PC-3 (cell line): Measurements from ENCODE around the gene DHRS7. TPM values are rescaled to one million over a fixed set of nuclear protein-coding genes. Genes with fewer than 3 reads are reported as not detected.
A peak's percentile ranks its signal among the peaks of the same experiment; 100 is the strongest.

Source experiments
- ATAC-seq: fragments of 200-7000 bp; cut with Tn5 transposase; 2 replicates; pipeline ENCODE4 v1.9.1; 2020; ENCODE audit warnings: mild to moderate bottlenecking, moderate library complexity
- BruUV-seq: library from RNA; stranded (reverse); fragments of 400-500 nt; replicated peaks from 2 replicates; lab custom pipeline; 2021; lab: Mats Ljungman, UMichigan
- CTCF ChIA-PET: fragments of 300-600 bp; sonication (Branson Sonifier 250); formaldehyde crosslinking; loops from one replicate; lab custom pipeline; 2022; ENCODE audit warnings: antibody characterized with exemption; lab: Charles Lee
- POLR2A ChIA-PET: fragments of 300-600 bp; sonication (Branson Sonifier 250); formaldehyde crosslinking; loops from one replicate; lab custom pipeline; 2022; ENCODE audit warnings: antibody characterized with exemption; ENCODE audit not compliant: unreplicated experiment; lab: Charles Lee
- DNase-seq: peaks from one replicate; pipeline ENCODE4 v3.0.0-alpha.2; 2015
- H2AFZ ChIP-seq: fragments of 300-600 bp; sonication (generic); 2 replicates; pipeline ENCODE4 v1.6.0; 2016; ENCODE audit warnings: antibody characterized with exemption, low read length
- H3F3A ChIP-seq: fragments of 300-600 bp; sonication (generic); one replicate; pipeline ENCODE4 v1.6.0; 2017; ENCODE audit warnings: antibody characterized with exemption, low read length, control low read depth, mild to moderate bottlenecking; ENCODE audit not compliant: unreplicated experiment
- H3K27ac ChIP-seq: fragments of 300-600 bp; sonication (generic); 2 replicates; pipeline ENCODE4 v1.5.1; 2016; ENCODE audit warnings: mild to moderate bottlenecking, low read length
- H3K27me3 ChIP-seq: fragments of 300-600 bp; sonication (generic); 2 replicates; pipeline ENCODE4 v1.6.1; 2016; ENCODE audit warnings: low read length, mixed read lengths
- H3K36me3 ChIP-seq: fragments of 300-600 bp; sonication (generic); 2 replicates; pipeline ENCODE4 v1.6.1; 2016; ENCODE audit warnings: low read depth, mixed run types, low read length, mixed read lengths
- H3K4me1 ChIP-seq: fragments of 300-600 bp; sonication (generic); 2 replicates; pipeline ENCODE4 v1.5.1; 2016; ENCODE audit warnings: low read length; ENCODE audit not compliant: insufficient read depth
- H3K4me2 ChIP-seq: fragments of 300-600 bp; sonication (generic); 2 replicates; pipeline ENCODE4 v1.6.0; 2016; ENCODE audit warnings: low read length
- H3K4me3 ChIP-seq: fragments of 300-600 bp; sonication (generic); 2 replicates; pipeline ENCODE4 v1.5.1; 2016; ENCODE audit warnings: mild to moderate bottlenecking, low read length, mixed read lengths
- H3K79me2 ChIP-seq: fragments of 300-600 bp; sonication (generic); 2 replicates; pipeline ENCODE4 v1.6.1; 2017; ENCODE audit warnings: low read length, mixed read lengths
- H3K9ac ChIP-seq: fragments of 300-600 bp; sonication (generic); 2 replicates; pipeline ENCODE4 v1.6.0; 2016; ENCODE audit warnings: mild to moderate bottlenecking, low read length
- H3K9me2 ChIP-seq: fragments of 300-600 bp; sonication (generic); replicated peaks from 2 replicates; pipeline ENCODE4 v1.6.1; 2016; ENCODE audit warnings: mixed run types, low read length, mixed read lengths
- H3K9me3 ChIP-seq: fragments of 300-600 bp; sonication (generic); 2 replicates; pipeline ENCODE4 v1.6.1; 2016; ENCODE audit warnings: low read length, mixed read lengths
- H4K20me1 ChIP-seq: fragments of 300-600 bp; sonication (generic); 2 replicates; pipeline ENCODE4 v1.6.1; 2016; ENCODE audit warnings: low read length, mixed read lengths
- EZH2 ChIP-seq: fragments of 300-600 bp; sonication (generic); IDR thresholded peaks from one replicate; pipeline ENCODE4 v1.6.1; 2017; ENCODE audit warnings: antibody characterized with exemption, mild to moderate bottlenecking, low read length; ENCODE audit not compliant: unreplicated experiment
- EZH2phosphoT487 ChIP-seq: fragments of 300-600 bp; sonication (generic); IDR thresholded peaks from 2 replicates; pipeline ENCODE4 v1.6.1; 2018; ENCODE audit warnings: mild to moderate bottlenecking, antibody characterized with exemption, low read length, borderline replicate concordance
- intact Hi-C: fragments of 100-400 bp; cut with micrococcal nuclease; formaldehyde crosslinking; loops from 2 replicates; pipeline ENCODE4 v1.9.0; 2023
- total RNA-seq: library from RNA; depleted of rRNA; stranded (reverse); fragments of >200 nt; gene quantifications from 2 replicates; pipeline ENCODE4 v1.2.3, GENCODE V29; 2014
- TF ChIP-seq, protein P1 (sequence below): fragments of 300-600 bp; sonication (generic); conservative IDR thresholded peaks from 2 replicates; pipeline ENCODE4 v1.5.1; 2017; ENCODE audit warnings: antibody characterized with exemption, low read depth, mild to moderate bottlenecking, low read length

The DHRS7 gene
- total RNA-seq, 1 experiment from 2014 or later: 236 TPM

- no peak for TF ChIP-seq EZH2
- no peak for TF ChIP-seq EZH2phosphoT487
- TF ChIP-seq, protein P1, sequence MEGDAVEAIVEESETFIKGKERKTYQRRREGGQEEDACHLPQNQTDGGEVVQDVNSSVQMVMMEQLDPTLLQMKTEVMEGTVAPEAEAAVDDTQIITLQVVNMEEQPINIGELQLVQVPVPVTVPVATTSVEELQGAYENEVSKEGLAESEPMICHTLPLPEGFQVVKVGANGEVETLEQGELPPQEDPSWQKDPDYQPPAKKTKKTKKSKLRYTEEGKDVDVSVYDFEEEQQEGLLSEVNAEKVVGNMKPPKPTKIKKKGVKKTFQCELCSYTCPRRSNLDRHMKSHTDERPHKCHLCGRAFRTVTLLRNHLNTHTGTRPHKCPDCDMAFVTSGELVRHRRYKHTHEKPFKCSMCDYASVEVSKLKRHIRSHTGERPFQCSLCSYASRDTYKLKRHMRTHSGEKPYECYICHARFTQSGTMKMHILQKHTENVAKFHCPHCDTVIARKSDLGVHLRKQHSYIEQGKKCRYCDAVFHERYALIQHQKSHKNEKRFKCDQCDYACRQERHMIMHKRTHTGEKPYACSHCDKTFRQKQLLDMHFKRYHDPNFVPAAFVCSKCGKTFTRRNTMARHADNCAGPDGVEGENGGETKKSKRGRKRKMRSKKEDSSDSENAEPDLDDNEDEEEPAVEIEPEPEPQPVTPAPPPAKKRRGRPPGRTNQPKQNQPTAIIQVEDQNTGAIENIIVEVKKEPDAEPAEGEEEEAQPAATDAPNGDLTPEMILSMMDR: peak; percentile 100
- Histone ChIP-seq H4K20me1 (no peaks in the 10 kb centered on the region), H3F3A (peaks cover 7% of the 10 kb centered on the region), H3K27me3 (no peaks in the 10 kb centered on the region), H3K4me2 (peak overlapping the region; percentile 70), H3K9me2 (no peaks in the 10 kb centered on the region), H3K9me3 (no peaks in the 10 kb centered on the region), H2AFZ (peak overlapping the region; percentile 42), H3K4me3 (peak overlapping the region; percentile 50), H3K79me2 (no peaks in the 10 kb centered on the region), H3K36me3 (no peaks in the 10 kb centered on the region), H3K27ac (no peak overlapping the region), H3K4me1 (peaks cover 29% of the 10 kb centered on the region), H3K9ac (peak overlapping the region; percentile 1; the same call in 1 of the 2 replicates)
- CTCF ChIA-PET: interaction anchor here (0.6 to 2.3 kb wide), 13 partner anchors 19 to 672 kb away, joined by 3 to 39 read pairs (median 6); partner anchors contain the start of genes DHRS7 and PCNX4
- ATAC-seq (peak; percentile 13; the same call in 1 of the 2 replicates), DNase-seq (peak; percentile 98)
- POLR2A ChIA-PET: interaction anchor here (0.6 to 0.7 kb wide), 3 partner anchors 8 to 215 kb away, joined by 3 to 6 read pairs (median 3); no protein-coding TSS in a partner anchor
- no TSS peak for BruUV-seq
- intact Hi-C loops: loop anchor here (1.0 to 5.0 kb wide), 8 partner anchors 19 to 677 kb away; partner anchors contain the start of genes DHRS7 and PPM1A
These were observed 19.1 kb upstream of the DHRS7 start for GRCh38 chr14:60184146-60184904.

DNA sequence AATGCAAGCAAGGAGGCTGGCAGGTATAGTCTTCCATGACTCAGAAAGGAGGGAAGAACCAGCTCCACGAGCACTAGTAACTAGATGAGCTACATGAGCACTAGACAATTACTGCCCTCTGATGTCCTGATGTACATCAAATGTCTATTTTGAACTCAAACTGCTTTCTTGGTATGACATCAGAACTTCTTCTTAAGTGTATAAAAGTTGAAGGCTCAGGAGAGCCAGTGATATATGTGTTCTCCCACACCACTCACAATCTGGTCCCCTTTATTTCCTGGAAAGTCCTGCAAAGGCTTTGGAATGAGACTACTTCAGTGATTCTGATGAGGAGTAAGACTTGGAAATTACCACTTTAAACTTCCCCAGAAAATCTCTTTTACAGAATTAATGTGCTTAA lies 18.5 kb upstream of the DHRS7 start:
- H4K20me1 ChIP-seq: no peaks in the 10 kb centered on the region
- H3K4me1 ChIP-seq: peaks cover 34% of the 10 kb centered on the region
- no TSS peak for BruUV-seq
- H3K79me2 ChIP-seq: no peaks in the 10 kb centered on the region
- no peaks in the 10 kb centered on the region for H3K9me2 ChIP-seq
- intact Hi-C loops: loop anchor here (1.0 to 5.0 kb wide), 9 partner anchors 18 to 676 kb away; partner anchors contain the start of genes DHRS7 and PPM1A
- ChIA-PET CTCF (interaction anchor here (0.6 to 2.3 kb wide), 14 partner anchors 18 to 672 kb away, joined by 3 to 39 read pairs (median 6); partner anchors contain the start of genes DHRS7 and PCNX4), POLR2A (interaction anchor here (0.5 to 0.7 kb wide), 3 partner anchors 8 to 114 kb away, joined by 3 to 5 read pairs (median 3); no protein-coding TSS in a partner anchor)
- no peaks in the 10 kb centered on the region for H3K9me3 ChIP-seq
- ATAC-seq (peak; percentile 80), DNase-seq (peak; percentile 94)
- peak overlapping the region; percentile 70 for H3K4me2 ChIP-seq
- peaks cover 7% of the 10 kb centered on the region for H3F3A ChIP-seq
- H3K27me3 ChIP-seq: no peaks in the 10 kb centered on the region
- TF ChIP-seq, protein P1: peak; percentile 47
- TF ChIP-seq EZH2phosphoT487: no peak
- H3K4me3 ChIP-seq: peak overlapping the region; percentile 50
- H3K9ac ChIP-seq: peak overlapping the region; percentile 1; the same call in 1 of the 2 replicates
- no peak overlapping the region for H3K27ac ChIP-seq
- no peaks in the 10 kb centered on the region for H3K36me3 ChIP-seq
- H2AFZ ChIP-seq: peak overlapping the region; percentile 42
